Bronchus fibroblast of lung (primary cell): ENCODE measurements around the gene ATAD1. TPM values are rescaled to one million over a fixed set of nuclear protein-coding genes. Genes with fewer than 3 reads are reported as not detected.

ENCODE experiments used
- total RNA-seq: library from RNA; depleted of rRNA; stranded (reverse); fragments of >200 nt; gene quantifications from 2 replicates; pipeline ENCODE4 v1.2.3, GENCODE V29; 2015

The ATAD1 gene, protein sequence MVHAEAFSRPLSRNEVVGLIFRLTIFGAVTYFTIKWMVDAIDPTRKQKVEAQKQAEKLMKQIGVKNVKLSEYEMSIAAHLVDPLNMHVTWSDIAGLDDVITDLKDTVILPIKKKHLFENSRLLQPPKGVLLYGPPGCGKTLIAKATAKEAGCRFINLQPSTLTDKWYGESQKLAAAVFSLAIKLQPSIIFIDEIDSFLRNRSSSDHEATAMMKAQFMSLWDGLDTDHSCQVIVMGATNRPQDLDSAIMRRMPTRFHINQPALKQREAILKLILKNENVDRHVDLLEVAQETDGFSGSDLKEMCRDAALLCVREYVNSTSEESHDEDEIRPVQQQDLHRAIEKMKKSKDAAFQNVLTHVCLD
- total RNA-seq: 17.7 and 18.8 TPM in 2 replicates

DNA sequence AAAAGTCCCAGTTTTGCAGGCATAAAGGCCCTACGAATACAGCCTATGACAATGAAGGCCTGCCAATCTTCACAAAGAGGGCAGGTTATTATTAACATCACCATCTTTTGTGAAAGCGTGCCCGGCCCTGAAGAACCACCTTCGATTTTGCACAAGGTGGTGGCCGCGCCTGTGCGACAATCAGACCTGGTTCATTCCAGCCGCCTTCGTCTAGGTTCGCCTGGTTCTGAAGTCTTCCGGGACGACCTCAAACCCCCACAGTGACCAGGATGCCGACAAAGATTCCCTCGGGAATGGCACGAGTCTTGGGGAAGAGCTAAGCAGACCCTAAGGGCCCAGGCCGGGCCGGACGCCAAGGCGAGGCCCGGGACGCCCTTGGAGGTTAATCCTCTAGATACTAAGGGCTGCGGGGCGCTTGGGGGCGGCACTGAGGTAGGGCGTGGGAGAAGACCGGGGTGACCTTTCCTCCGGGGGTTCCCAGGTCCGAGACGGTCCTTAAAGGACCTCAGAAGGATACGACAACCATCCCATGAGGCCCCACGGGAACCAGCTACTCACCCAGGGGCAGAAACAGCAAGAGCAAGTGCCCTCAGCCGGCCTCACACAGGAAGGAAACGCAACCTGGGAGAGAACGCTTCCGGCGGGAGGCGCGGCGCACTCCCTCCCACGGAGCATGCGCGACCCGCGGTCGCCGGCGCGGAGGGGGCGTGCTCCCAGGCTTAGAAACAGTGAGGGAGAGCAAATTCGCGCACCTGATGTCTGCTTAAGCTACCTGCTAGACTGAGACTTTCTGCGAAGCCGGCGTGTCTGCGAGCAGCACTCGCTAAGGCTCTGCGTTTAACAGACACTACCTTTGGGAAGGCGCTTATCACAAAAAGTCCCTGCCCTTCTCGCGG, at the start of gene ATAD1:
TSS of gene ATAD1 (minus strand) at position 618 of the 896 bp plus-strand sequence. CDS start 3,627 bp downstream, outside the sequence.

DNA sequence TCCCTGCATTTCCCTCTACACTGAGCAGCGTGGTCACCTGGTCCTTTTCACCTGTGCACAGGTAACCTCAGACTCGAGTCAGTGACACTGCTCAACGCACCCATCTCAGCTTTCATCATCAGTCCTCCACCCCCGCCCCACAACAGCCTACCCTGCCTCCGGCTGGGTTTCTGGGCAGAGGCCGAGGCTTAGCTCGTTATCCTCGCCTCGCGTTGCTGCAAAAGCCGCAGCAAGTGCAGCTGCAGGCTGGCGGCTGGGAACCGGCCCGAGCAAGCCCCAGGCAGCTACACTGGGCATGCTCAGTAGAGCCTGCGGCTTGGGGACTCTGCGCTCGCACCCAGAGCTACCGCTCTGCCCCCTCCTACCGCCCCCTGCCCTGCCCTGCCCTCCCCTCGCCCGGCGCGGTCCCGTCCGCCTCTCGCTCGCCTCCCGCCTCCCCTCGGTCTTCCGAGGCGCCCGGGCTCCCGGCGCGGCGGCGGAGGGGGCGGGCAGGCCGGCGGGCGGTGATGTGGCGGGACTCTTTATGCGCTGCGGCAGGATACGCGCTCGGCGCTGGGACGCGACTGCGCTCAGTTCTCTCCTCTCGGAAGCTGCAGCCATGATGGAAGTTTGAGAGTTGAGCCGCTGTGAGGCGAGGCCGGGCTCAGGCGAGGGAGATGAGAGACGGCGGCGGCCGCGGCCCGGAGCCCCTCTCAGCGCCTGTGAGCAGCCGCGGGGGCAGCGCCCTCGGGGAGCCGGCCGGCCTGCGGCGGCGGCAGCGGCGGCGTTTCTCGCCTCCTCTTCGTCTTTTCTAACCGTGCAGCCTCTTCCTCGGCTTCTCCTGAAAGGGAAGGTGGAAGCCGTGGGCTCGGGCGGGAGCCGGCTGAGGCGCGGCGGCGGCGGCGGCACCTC, 45.3 kb upstream of the ATAD1 start, which contains the start of the genes KLLN and PTEN:
TSS of gene KLLN (minus strand) at position 481 of the 891 bp plus-strand sequence. CDS start 1,046 bp downstream, outside the sequence.
TSS of gene PTEN (plus strand) at position 573 of the 891 bp plus-strand sequence. CDS start 845 bp downstream, outside the sequence.

Other genes with a start within 250 kb of the ATAD1 start
- gene PAPSS2, start 158.3 kb downstream of the ATAD1 start, total RNA-seq: 39.5 and 41.7 TPM in 2 replicates
- 0.30 and 0.34 TPM in 2 replicates for gene KLLN, start 45.3 kb upstream of the ATAD1 start, total RNA-seq
- gene PTEN, start 45.4 kb upstream of the ATAD1 start, total RNA-seq: 29.4 and 37.6 TPM in 2 replicates